Measurements from ENCODE around the gene TECPR2. TPM values are rescaled to one million over a fixed set of nuclear protein-coding genes. Genes with fewer than 3 reads are reported as not detected.

TECPR2 gene
- total and polyA plus RNA-seq, 2 of the 13 experiments (the other 11 are each of a cell fraction or from before 2014, with no cell fraction given): 3.5 to 5.7 TPM

- TF ChIP-seq PREB (CRISPR knock-in tag; IDR thresholded peaks at IDR 0.05) (no peak), RBFOX2 (IDR thresholded peaks at IDR 0.05; ENCODE audit: low read depth, low read length) (peak; percentile 68), ZNF343 (CRISPR knock-in tag; IDR thresholded peaks at IDR 0.05) (no peak), ZNF326 (CRISPR knock-in tag; IDR thresholded peaks at IDR 0.05; ENCODE audit: borderline replicate concordance) (no peak; the same call in 1 of the 2 replicates), ZNF124 (CRISPR knock-in tag; IDR thresholded peaks at IDR 0.05) (peak; percentile 65; the same call in 1 of the 2 replicates), CREB1 (IDR thresholded peaks at IDR 0.05) (no peak), CREB1 (CRISPR knock-in tag; IDR thresholded peaks at IDR 0.05) (no peak), MXI1 (IDR thresholded peaks at IDR 0.05; ENCODE audit: borderline replicate concordance, low read depth, low read length) (no peak; the same call in 2 of the 3 replicates), ZKSCAN8 (CRISPR knock-in tag; IDR thresholded peaks at IDR 0.05; ENCODE audit: borderline replicate concordance) (peak; percentile 81; the same call in 1 of the 2 replicates), ZNF790 (CRISPR knock-in tag; IDR thresholded peaks at IDR 0.05; ENCODE audit: borderline replicate concordance) (peak; percentile 80; the same call in 1 of the 2 replicates), HNF1A (IDR thresholded peaks at IDR 0.05; ENCODE audit: low read depth) (no peak), HNF1A (CRISPR knock-in tag; IDR thresholded peaks at IDR 0.05; ENCODE audit: borderline replicate concordance) (no peak; the same call in 1 of the 2 replicates), KLF13 (CRISPR knock-in tag; IDR thresholded peaks at IDR 0.05) (no peak), KAT8 (CRISPR knock-in tag; IDR thresholded peaks at IDR 0.05) (peak; percentile 82), ZMYM2 (CRISPR knock-in tag; IDR thresholded peaks at IDR 0.05) (0 out of 2 replicates have a peak, but pooled peaks have one; percentile 57), ELF3 (CRISPR knock-in tag; IDR thresholded peaks at IDR 0.05) (peak; percentile 65; the same call in 1 of the 2 replicates), RBM39 (IDR thresholded peaks at IDR 0.05; ENCODE audit: low read depth, low read length, poor library complexity, severe bottlenecking) (no peak), ZBTB37 (CRISPR knock-in tag; IDR thresholded peaks at IDR 0.05) (no peak), GABPB1 (CRISPR knock-in tag; IDR thresholded peaks at IDR 0.05) (peak; percentile 77), BRD4 (CRISPR knock-in tag; IDR thresholded peaks at IDR 0.05) (no peak), YEATS2 (CRISPR knock-in tag; IDR thresholded peaks at IDR 0.05; ENCODE audit: borderline replicate concordance) (peak; percentile 81; the same call in 1 of the 2 replicates), MTF2 (CRISPR knock-in tag; IDR thresholded peaks at IDR 0.05; ENCODE audit: borderline replicate concordance) (no peak), ZNF589 (CRISPR knock-in tag; conservative IDR thresholded peaks at IDR 0.05) (no peak; the same call in 1 of the 2 replicates)
Observed at GRCh38 chr14:102524451-102525218, 161.9 kb downstream of the TECPR2 start (continued).
